OCI-LY1 (cell line): Measurements from ENCODE around the gene ADCY9.

Source experiments
- EZH2 ChIP-seq: fragments of 200-600 bp; sonication (generic), shearing (Covaris generic); IDR thresholded peaks from 2 replicates; pipeline ENCODE4 v1.8.0; 2017; ENCODE audit warnings: borderline replicate concordance, mixed run types, mild to moderate bottlenecking, antibody characterized with exemption, low read length, moderate library complexity, mixed read lengths
- TF ChIP-seq, protein P1 (sequence below): fragments of 200-600 bp; sonication (generic), shearing (Covaris generic); IDR thresholded peaks from 2 replicates; pipeline ENCODE4 v1.5.1; 2017; ENCODE audit warnings: mild to moderate bottlenecking, antibody characterized with exemption, low read length, moderate library complexity, mixed read lengths

DNA sequence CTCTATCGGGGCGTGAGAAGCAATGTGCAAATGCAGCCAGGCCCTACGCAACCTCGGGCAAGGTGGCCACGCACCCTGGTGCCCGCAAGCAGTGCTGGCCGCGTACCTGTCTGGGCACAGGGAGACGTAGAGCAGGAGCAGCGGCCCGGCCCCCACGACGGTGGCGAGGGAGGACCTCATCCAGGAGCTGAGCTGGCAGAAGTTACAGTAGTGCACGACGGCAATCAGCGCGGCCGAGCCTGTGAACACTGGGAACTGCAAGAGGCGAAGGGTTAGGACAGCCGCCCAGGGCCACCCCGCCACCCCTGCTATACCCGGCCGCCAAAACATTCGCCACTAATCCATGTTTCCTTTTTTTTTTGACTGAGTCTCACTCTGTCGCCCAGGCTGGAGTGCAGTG, 138.9 kb downstream of the ADCY9 start:
- TF ChIP-seq, protein P1, sequence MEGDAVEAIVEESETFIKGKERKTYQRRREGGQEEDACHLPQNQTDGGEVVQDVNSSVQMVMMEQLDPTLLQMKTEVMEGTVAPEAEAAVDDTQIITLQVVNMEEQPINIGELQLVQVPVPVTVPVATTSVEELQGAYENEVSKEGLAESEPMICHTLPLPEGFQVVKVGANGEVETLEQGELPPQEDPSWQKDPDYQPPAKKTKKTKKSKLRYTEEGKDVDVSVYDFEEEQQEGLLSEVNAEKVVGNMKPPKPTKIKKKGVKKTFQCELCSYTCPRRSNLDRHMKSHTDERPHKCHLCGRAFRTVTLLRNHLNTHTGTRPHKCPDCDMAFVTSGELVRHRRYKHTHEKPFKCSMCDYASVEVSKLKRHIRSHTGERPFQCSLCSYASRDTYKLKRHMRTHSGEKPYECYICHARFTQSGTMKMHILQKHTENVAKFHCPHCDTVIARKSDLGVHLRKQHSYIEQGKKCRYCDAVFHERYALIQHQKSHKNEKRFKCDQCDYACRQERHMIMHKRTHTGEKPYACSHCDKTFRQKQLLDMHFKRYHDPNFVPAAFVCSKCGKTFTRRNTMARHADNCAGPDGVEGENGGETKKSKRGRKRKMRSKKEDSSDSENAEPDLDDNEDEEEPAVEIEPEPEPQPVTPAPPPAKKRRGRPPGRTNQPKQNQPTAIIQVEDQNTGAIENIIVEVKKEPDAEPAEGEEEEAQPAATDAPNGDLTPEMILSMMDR = no peak
- TF ChIP-seq EZH2 = no peak
